Ishikawa (cell line): ENCODE results near the gene NCF4.

Source experiments
- CEBPB ChIP-seq: IDR thresholded peaks from 2 replicates; pipeline ENCODE4 v1.6.1; 2012
- CREB1 ChIP-seq: IDR thresholded peaks from 2 replicates; pipeline ENCODE4 v1.6.1; 2012; ENCODE audit warnings: low read depth
- EGR1 ChIP-seq: IDR thresholded peaks from 2 replicates; pipeline ENCODE4 v1.6.1; 2012
- EP300 ChIP-seq: IDR thresholded peaks from 2 replicates; pipeline ENCODE4 v1.6.1; 2012; ENCODE audit warnings: borderline replicate concordance
- FOXM1 ChIP-seq: IDR thresholded peaks from 2 replicates; pipeline ENCODE4 v1.6.1; 2012; ENCODE audit warnings: low read depth, borderline replicate concordance
- NFIC ChIP-seq: IDR thresholded peaks from 2 replicates; pipeline ENCODE4 v1.6.1; 2012
- RAD21 ChIP-seq: IDR thresholded peaks from 2 replicates; pipeline ENCODE4 v1.6.1; 2012; ENCODE audit warnings: low read depth
- TAF1 ChIP-seq: IDR thresholded peaks from 2 replicates; pipeline ENCODE4 v1.6.1; 2012; ENCODE audit warnings: low read depth, mild to moderate bottlenecking
- TCF12 ChIP-seq: IDR thresholded peaks from 2 replicates; pipeline ENCODE4 v1.6.1; 2012; ENCODE audit warnings: low read depth
- TEAD4 ChIP-seq: IDR thresholded peaks from 2 replicates; pipeline ENCODE4 v1.6.1; 2012
- YY1 ChIP-seq: IDR thresholded peaks from 2 replicates; pipeline ENCODE4 v1.6.1; 2012; ENCODE audit warnings: low read depth
- ZBTB7A ChIP-seq: IDR thresholded peaks from 2 replicates; pipeline ENCODE4 v1.6.1; 2012; ENCODE audit warnings: low read depth
- TF ChIP-seq, protein P1 (sequence below): IDR thresholded peaks from 2 replicates; pipeline ENCODE4 v1.6.1; 2012; ENCODE audit warnings: low read depth, mild to moderate bottlenecking
- TF ChIP-seq, protein P2 (sequence below): IDR thresholded peaks from 2 replicates; pipeline ENCODE4 v1.6.1; 2012
- TF ChIP-seq, protein P3 (sequence below): IDR thresholded peaks from 2 replicates; pipeline ENCODE4 v1.6.1; 2012

NCF4 gene

DNA sequence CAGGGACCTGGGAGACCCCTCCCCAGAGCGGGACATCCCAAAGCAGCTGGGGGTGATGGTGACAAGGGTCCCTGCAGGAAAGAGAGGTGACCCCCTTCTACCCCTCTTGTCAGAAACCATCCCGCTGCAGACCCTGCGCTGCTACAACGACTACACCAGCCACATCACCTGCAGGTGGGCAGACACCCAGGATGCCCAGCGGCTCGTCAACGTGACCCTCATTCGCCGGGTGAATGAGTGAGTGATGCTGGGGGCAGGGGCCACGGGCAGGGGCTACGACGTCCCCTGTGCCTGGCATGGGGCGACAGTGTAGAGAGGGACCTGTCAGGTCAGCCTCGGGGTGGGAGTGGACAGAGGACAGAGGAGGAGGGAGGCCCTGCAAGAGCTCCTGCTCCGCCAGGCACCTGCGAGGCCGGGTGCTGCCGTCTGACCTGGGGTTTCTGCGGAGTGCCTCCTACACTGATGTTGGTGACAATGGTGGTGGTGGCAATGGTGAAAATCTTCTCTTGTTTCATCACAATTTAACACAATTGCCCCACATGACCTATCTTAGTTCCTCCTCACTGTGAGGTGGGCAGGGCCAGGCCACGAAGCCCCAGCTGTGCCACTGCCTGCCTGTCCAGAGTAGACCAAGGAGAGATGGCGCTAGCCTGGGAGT lies 62.5 kb downstream of the NCF4 start:
- TF ChIP-seq NFIC (no peak), TCF12 (no peak), EP300 (no peak), RAD21 (no peak), YY1 (no peak), ZBTB7A (no peak), CEBPB (no peak), TAF1 (no peak)
- TF ChIP-seq, protein P1, sequence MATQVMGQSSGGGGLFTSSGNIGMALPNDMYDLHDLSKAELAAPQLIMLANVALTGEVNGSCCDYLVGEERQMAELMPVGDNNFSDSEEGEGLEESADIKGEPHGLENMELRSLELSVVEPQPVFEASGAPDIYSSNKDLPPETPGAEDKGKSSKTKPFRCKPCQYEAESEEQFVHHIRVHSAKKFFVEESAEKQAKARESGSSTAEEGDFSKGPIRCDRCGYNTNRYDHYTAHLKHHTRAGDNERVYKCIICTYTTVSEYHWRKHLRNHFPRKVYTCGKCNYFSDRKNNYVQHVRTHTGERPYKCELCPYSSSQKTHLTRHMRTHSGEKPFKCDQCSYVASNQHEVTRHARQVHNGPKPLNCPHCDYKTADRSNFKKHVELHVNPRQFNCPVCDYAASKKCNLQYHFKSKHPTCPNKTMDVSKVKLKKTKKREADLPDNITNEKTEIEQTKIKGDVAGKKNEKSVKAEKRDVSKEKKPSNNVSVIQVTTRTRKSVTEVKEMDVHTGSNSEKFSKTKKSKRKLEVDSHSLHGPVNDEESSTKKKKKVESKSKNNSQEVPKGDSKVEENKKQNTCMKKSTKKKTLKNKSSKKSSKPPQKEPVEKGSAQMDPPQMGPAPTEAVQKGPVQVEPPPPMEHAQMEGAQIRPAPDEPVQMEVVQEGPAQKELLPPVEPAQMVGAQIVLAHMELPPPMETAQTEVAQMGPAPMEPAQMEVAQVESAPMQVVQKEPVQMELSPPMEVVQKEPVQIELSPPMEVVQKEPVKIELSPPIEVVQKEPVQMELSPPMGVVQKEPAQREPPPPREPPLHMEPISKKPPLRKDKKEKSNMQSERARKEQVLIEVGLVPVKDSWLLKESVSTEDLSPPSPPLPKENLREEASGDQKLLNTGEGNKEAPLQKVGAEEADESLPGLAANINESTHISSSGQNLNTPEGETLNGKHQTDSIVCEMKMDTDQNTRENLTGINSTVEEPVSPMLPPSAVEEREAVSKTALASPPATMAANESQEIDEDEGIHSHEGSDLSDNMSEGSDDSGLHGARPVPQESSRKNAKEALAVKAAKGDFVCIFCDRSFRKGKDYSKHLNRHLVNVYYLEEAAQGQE, result no peak

DNA sequence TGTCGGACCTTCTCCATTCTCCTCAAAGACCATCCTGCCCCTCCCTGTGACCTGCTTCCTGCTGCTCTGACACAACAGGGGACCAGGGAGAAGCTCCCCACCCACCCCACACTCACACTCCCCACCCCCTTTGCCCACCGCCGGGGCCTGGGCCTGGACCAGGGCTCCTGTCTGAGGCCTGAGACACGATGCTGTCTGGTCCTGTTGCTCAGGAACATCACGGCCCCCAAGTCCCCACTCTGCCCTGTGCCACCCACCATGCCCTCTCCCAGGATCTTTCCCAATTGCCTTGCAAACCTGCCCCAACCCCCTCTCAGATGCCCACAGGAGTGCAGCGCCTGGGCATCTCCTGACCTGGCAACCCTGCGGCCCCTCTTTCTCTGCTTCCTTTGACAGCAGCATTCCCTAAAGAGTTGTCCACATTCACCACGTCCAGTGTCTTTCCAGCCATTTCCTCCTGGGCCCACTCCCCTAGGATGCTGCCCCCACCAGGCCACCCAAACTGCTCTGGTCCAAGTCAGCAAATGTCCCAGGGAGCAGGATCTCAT lies 63.4 kb downstream of the NCF4 start:
- TF ChIP-seq YY1, result no peak
- no peak for TF ChIP-seq RAD21
- TF ChIP-seq, protein P2, sequence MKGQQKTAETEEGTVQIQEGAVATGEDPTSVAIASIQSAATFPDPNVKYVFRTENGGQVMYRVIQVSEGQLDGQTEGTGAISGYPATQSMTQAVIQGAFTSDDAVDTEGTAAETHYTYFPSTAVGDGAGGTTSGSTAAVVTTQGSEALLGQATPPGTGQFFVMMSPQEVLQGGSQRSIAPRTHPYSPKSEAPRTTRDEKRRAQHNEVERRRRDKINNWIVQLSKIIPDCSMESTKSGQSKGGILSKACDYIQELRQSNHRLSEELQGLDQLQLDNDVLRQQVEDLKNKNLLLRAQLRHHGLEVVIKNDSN, result no peak
- no peak for TF ChIP-seq TAF1
- TF ChIP-seq ZBTB7A, result no peak
- TF ChIP-seq, protein P3, sequence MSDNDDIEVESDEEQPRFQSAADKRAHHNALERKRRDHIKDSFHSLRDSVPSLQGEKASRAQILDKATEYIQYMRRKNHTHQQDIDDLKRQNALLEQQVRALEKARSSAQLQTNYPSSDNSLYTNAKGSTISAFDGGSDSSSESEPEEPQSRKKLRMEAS, result no peak
- no peak for TF ChIP-seq EP300
- no peak for TF ChIP-seq CEBPB
- no peak for TF ChIP-seq NFIC
- TF ChIP-seq, protein P1, result no peak
- TF ChIP-seq FOXM1, result no peak

DNA sequence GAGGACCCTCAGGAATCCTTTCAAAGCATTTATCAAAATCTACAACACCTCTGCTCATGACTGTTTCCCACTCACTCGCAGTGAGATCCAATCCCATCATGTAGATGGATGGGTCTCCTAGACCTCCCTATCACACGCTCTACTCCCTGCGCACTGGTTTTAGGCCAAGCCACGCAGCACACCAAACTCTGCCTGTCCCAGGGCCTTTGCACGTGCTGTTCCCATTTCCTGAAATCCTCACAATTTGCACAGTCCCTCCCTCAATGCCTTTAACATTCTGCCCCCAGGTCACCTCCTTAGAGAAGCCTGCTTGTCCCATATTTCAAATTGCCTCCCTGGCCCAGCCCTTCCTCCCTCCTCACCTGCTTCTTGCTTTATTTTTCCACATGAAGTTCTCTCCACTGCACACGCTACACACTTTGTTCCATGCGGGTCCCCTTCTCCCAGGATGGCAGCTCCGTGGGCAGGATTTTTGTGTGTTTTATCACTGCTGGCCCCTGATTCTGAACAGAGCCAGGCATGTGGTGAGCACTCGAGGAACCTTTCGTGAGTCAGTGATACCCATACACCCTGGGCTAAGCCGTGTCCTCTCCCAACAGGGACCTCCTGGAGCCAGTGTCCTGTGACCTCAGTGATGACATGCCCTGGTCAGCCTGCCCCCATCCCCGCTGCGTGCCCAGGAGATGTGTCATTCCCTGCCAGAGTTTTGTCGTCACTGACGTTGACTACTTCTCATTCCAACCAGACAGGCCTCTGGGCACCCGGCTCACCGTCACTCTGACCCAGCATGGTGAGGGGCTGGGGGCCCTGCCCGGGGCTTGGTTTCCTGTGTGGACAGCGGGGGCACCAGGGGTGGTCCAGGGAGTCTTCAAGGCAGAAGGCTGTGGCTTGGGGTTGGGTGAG lies 64.8 kb downstream of the NCF4 start:
- TF ChIP-seq, protein P3, result no peak
- TF ChIP-seq, protein P1, result no peak
- TF ChIP-seq CEBPB (no peak), TAF1 (no peak), CREB1 (no peak), EP300 (no peak), ZBTB7A (no peak), NFIC (no peak), YY1 (no peak), RAD21 (no peak), FOXM1 (no peak), TEAD4 (no peak), EGR1 (no peak), TCF12 (no peak)
- TF ChIP-seq, protein P2, result no peak
